MM.1S (cell line): ENCODE results near the gene GNAT2.

Experiments used
- DNase-seq: peaks from one replicate; pipeline ENCODE4 v3.0.0-alpha.2; 2015
- H2AFZ ChIP-seq: fragments of 300-600 bp; sonication (generic); 2 replicates; pipeline ENCODE4 v1.6.0; 2016; ENCODE audit warnings: antibody characterized with exemption, low read length
- H3F3A ChIP-seq: fragments of 300-600 bp; sonication (generic); 2 replicates; pipeline ENCODE4 v1.6.1; 2016; ENCODE audit warnings: mild to moderate bottlenecking, antibody characterized with exemption, low read length, moderate library complexity, mixed read lengths; ENCODE audit not compliant: insufficient read depth
- H3K27ac ChIP-seq: fragments of 300-600 bp; sonication (generic); 2 replicates; pipeline ENCODE4 v1.5.1; 2016; ENCODE audit warnings: mild to moderate bottlenecking, low read length
- H3K27me3 ChIP-seq: fragments of 300-600 bp; sonication (generic); replicated peaks from 2 replicates; pipeline ENCODE4 v1.6.0; 2016; ENCODE audit warnings: low read length; ENCODE audit not compliant: insufficient read depth
- H3K36me3 ChIP-seq: fragments of 300-600 bp; sonication (generic); replicated peaks from 2 replicates; pipeline ENCODE4 v1.6.1; 2016; ENCODE audit warnings: mild to moderate bottlenecking, low read length, mixed read lengths; ENCODE audit not compliant: insufficient read depth
- H3K4me1 ChIP-seq: fragments of 300-600 bp; sonication (generic); 2 replicates; pipeline ENCODE4 v1.6.1; 2016; ENCODE audit warnings: low read length, mixed read lengths
- H3K4me2 ChIP-seq: fragments of 300-600 bp; sonication (generic); 2 replicates; pipeline ENCODE4 v1.6.0; 2016; ENCODE audit warnings: low read depth, low read length
- H3K4me3 ChIP-seq: fragments of 300-600 bp; sonication (generic); 2 replicates; pipeline ENCODE4 v1.5.1; 2016; ENCODE audit warnings: low read length, mixed read lengths
- H3K79me2 ChIP-seq: fragments of 300-600 bp; sonication (generic); 2 replicates; pipeline ENCODE4 v1.6.1; 2016; ENCODE audit warnings: mixed run types, low read length, mixed read lengths
- H3K9ac ChIP-seq: fragments of 300-600 bp; sonication (generic); 2 replicates; pipeline ENCODE4 v1.6.1; 2016; ENCODE audit warnings: low read length, mixed read lengths
- H3K9me2 ChIP-seq: fragments of 300-600 bp; sonication (generic); replicated peaks from 2 replicates; pipeline ENCODE4 v1.6.1; 2016; ENCODE audit warnings: mild to moderate bottlenecking, low read length, mixed read lengths; ENCODE audit not compliant: insufficient read depth
- H3K9me3 ChIP-seq: fragments of 300-600 bp; sonication (generic); replicated peaks from 2 replicates; pipeline ENCODE4 v1.6.1; 2016; ENCODE audit warnings: mild to moderate bottlenecking, low read length, mixed read lengths; ENCODE audit not compliant: insufficient read depth
- H4K20me1 ChIP-seq: fragments of 300-600 bp; sonication (generic); 2 replicates; pipeline ENCODE4 v1.6.1; 2016; ENCODE audit warnings: mild to moderate bottlenecking, low read length, moderate library complexity, mixed read lengths; ENCODE audit not compliant: insufficient read depth
- CTCF ChIP-seq: fragments of 300-600 bp; sonication (generic); IDR thresholded peaks from 2 replicates; pipeline ENCODE4 v1.5.1; 2016; ENCODE audit warnings: antibody characterized with exemption, low read length, mixed read lengths
- EZH2 ChIP-seq: fragments of 300-600 bp; sonication (generic); optimal IDR thresholded peaks from 2 replicates; pipeline ENCODE3; 2017; ENCODE audit warnings: low read depth, mild to moderate bottlenecking, antibody characterized with exemption, low read length, mixed read lengths
- EZH2phosphoT487 ChIP-seq: fragments of 300-600 bp; sonication (generic); IDR thresholded peaks from 2 replicates; pipeline ENCODE4 v1.6.1; 2018; ENCODE audit warnings: antibody characterized with exemption, low read length

Gene GNAT2

GRCh38 chr1:109598655-109599054 lies 20.8 kb downstream of the GNAT2 start:
- H3K4me2 ChIP-seq, result no peak overlapping the region
- H3K36me3 ChIP-seq, result no peaks in the 10 kb centered on the region
- H3F3A ChIP-seq, result no peaks in the 10 kb centered on the region
- no peak overlapping the region for H3K9ac ChIP-seq
- no peaks in the 10 kb centered on the region for H4K20me1 ChIP-seq
- H3K9me2 ChIP-seq, result no peaks in the 10 kb centered on the region
- H3K27ac ChIP-seq, result no peak overlapping the region
- H3K79me2 ChIP-seq, result no peaks in the 10 kb centered on the region
- DNase-seq, result no peak
- H3K4me3 ChIP-seq, result no peak overlapping the region
- H3K27me3 ChIP-seq, result no peaks in the 10 kb centered on the region
- no peak overlapping the region for H2AFZ ChIP-seq
- no peaks in the 10 kb centered on the region for H3K4me1 ChIP-seq
- no peak for TF ChIP-seq EZH2
- TF ChIP-seq CTCF, result no peak
- TF ChIP-seq EZH2phosphoT487, result no peak
- no peaks in the 10 kb centered on the region for H3K9me3 ChIP-seq

- Histone ChIP-seq H3K4me1 (no peaks in the 10 kb centered on the region), H3K27me3 (no peaks in the 10 kb centered on the region), H3K4me3 (no peak overlapping the region), H3K79me2 (no peaks in the 10 kb centered on the region), H2AFZ (no peak overlapping the region), H3K36me3 (no peaks in the 10 kb centered on the region), H3K4me2 (no peak overlapping the region), H3K9me3 (no peaks in the 10 kb centered on the region), H3K9ac (no peak overlapping the region), H4K20me1 (no peaks in the 10 kb centered on the region), H3F3A (no peaks in the 10 kb centered on the region), H3K27ac (no peak overlapping the region), H3K9me2 (no peaks in the 10 kb centered on the region)
- no peak for TF ChIP-seq EZH2
- TF ChIP-seq CTCF, result no peak
- TF ChIP-seq EZH2phosphoT487, result no peak
- no peak for DNase-seq
These were observed 21.3 kb downstream of the GNAT2 start for GRCh38 chr1:109598156-109598555.

GRCh38 chr1:109595531-109595930 lies 23.9 kb downstream of the GNAT2 start:
- H3K4me3 ChIP-seq, result no peak overlapping the region
- H2AFZ ChIP-seq, result no peak overlapping the region
- H3K79me2 ChIP-seq, result no peaks in the 10 kb centered on the region
- no peaks in the 10 kb centered on the region for H3K9me3 ChIP-seq
- H3K27ac ChIP-seq, result no peak overlapping the region
- TF ChIP-seq EZH2phosphoT487 (no peak), EZH2 (no peak), CTCF (no peak)
- no peaks in the 10 kb centered on the region for H3K36me3 ChIP-seq
- no peak overlapping the region for H3K4me2 ChIP-seq
- DNase-seq, result no peak
- H3K27me3 ChIP-seq, result no peaks in the 10 kb centered on the region
- H3F3A ChIP-seq, result no peaks in the 10 kb centered on the region
- H3K9me2 ChIP-seq, result no peaks in the 10 kb centered on the region
- no peaks in the 10 kb centered on the region for H4K20me1 ChIP-seq
- no peaks in the 10 kb centered on the region for H3K4me1 ChIP-seq
- H3K9ac ChIP-seq, result no peak overlapping the region
